K562 (cell line): ENCODE results near the gene RPN1. TPM values are rescaled to one million over a fixed set of nuclear protein-coding genes. Genes with fewer than 3 reads are reported as not detected.
A peak's percentile ranks its signal among the peaks of the same experiment; 100 is the strongest.

Experiments used
- AFF1 ChIP-seq, 2 experiments: fragments of 450-650 bp; IDR thresholded peaks; 2 replicates each; pipeline ENCODE4 v1.6.1; 2018; ENCODE audit warnings: mild to moderate bottlenecking in 2 of 2, low read depth in 1 of 2; ENCODE audit not compliant: partially characterized antibody in 2 of 2
- CAMTA2 ChIP-seq: fragments of 250-450 bp; sonication (Bioruptor Pico); conservative IDR thresholded peaks from 2 replicates; pipeline ENCODE4 v1.5.1; 2022
- FOXP4 ChIP-seq: sonication (generic); formaldehyde crosslinking; IDR thresholded peaks from 2 replicates; pipeline ENCODE4 v1.8.0; 2022; ENCODE audit warnings: mild to moderate bottlenecking, missing genetic modification reagents, borderline replicate concordance
- GMEB1 ChIP-seq: fragments of 250-450 bp; sonication (Bioruptor Pico); IDR thresholded peaks from 2 replicates; pipeline ENCODE4 v1.4.0; 2020; ENCODE audit warnings: mild to moderate bottlenecking
- ZBTB40 ChIP-seq, 2 experiments: fragments of 450-650 bp in 1 of 2; sonication (generic) in 1 of 2; formaldehyde crosslinking in 1 of 2; IDR thresholded peaks; 2 replicates each; pipeline versions ENCODE4 v1.7.1 to v1.9.0; 2016 to 2022; ENCODE audit warnings: inconsistent platforms in 1 of 2, mild to moderate bottlenecking in 1 of 2, missing genetic modification reagents in 1 of 2
- ZNF274 ChIP-seq: IDR thresholded peaks from 2 replicates; pipeline ENCODE4 v1.6.1; 2011; ENCODE audit warnings: low read depth, mild to moderate bottlenecking, low read length, moderate library complexity, borderline replicate concordance
- polyA plus RNA-seq, 8 experiments: library from polyadenylated mRNA; depleted of rRNA in 4 of 8; stranded (reverse) in 5 of 8; unstranded in 3 of 8; fragments of >200 nt; fragmentation: Nextera tagmentation in 2 of 8; fragmentation: Illumina TruSeq in 1 of 8; extraction: Ambion mirVana in 2 of 8; extraction: Trizol in 1 of 8; gene quantifications; 2 replicates each; pipeline versions ENCODE4 v1.2.1 to v1.2.3, GENCODE V29; 2011 to 2014; ENCODE audit warnings: inconsistent platforms in 1 of 8, missing spikeins in 1 of 8
- total RNA-seq, 7 experiments: library from RNA; depleted of rRNA in 6 of 7; stranded (reverse); fragments of >200 nt in 6 of 7; fragmentation: Illumina TruSeq in 2 of 7; extraction: Trizol in 2 of 7; gene quantifications; 2 replicates each; pipeline versions ENCODE4 v1.2.1 to v1.2.3, GENCODE V29; 2011 to 2021; ENCODE audit warnings: low replicate concordance in 1 of 7

Gene RPN1
- total and polyA plus RNA-seq, 9 of the 15 experiments (the other 6 are each of a cell fraction or from before 2014, with no cell fraction given) = 39.5 to 300 (median 148) TPM

DNA sequence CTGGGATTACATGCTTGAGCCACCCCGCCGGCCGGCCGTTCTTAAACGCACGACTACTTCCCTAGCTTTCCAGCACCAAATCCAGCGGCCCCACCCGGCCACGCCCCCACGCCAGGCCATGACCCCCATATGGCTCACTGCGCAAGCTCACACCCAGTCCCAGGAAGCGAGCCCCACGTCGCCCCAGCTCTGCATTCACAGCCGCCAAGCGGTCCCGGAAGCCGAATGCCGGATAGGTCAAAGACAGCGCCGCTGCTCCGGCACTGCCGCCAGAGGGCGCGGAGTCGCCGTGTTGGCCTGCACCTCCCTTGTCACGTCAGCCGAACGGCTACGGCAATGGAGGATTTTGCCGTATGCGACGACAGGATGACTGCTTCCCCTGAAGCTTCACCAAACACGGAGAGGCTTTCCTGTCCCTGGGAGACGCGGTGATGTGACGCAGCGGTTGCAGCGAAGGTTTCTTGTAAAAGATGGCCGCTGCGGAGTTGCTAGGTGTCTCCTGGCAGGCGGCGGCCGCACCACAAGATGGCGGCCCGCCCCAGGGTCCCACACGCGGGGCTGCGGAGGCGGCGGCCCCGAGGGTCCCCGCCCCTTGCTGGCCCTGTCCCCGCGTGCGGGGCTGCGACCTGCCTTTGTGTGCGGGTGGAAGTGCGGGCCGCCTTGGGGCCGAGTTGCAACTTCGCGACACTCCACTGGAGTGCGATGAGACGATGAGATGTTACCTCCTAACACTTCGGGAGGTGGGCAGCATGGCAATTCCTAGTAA lies 30.2 kb upstream of the RPN1 start (continued):
- peak; percentile 26; the same call in 1 of the 2 replicates for TF ChIP-seq GMEB1 (CRISPR knock-in tag)
- no peak for TF ChIP-seq CAMTA2 (CRISPR knock-in tag)
- TF ChIP-seq ZBTB40 (IDR thresholded peaks at IDR 0.05) = peak; percentile 73
- no peak for TF ChIP-seq ZBTB40 (CRISPR knock-in tag; IDR thresholded peaks at IDR 0.05)
- no peak for TF ChIP-seq ZNF274
- no peak for TF ChIP-seq AFF1 (IDR thresholded peaks at IDR 0.05; ENCODE audit: low read depth in 1 of 2, partially characterized antibody in 2 of 2)
- no peak for TF ChIP-seq FOXP4
